Breast epithelium (tissue), 4 donors: ENCODE data around the gene WARS2. TPM values are rescaled to one million over a fixed set of nuclear protein-coding genes. Genes with fewer than 3 reads are reported as not detected.
A peak's percentile ranks its signal among the peaks of the same experiment; 100 is the strongest.

Experiments used
- DNase-seq, 2 donors: peaks; one replicate each; pipeline ENCODE4 v3.0.0-alpha.2; 2019; ENCODE audit warnings: low spot score in 2 of 2
- H3K27ac ChIP-seq, 2 donors: fragments of 200-600 bp; sonication (generic) in 1 of 2; one replicate each; pipeline ENCODE4 v1.5.1; 2016 to 2019; ENCODE audit warnings: mild to moderate bottlenecking in 1 of 2
- H3K27me3 ChIP-seq, 2 donors: fragments of 200-600 bp; sonication (generic) in 1 of 2; one replicate each; pipeline versions ENCODE4 v1.5.1 to v1.6.0; 2017 to 2019; ENCODE audit warnings: control low read depth in 1 of 2, mild to moderate bottlenecking in 1 of 2
- H3K36me3 ChIP-seq: fragments of 200-600 bp; one replicate; pipeline ENCODE4 v1.5.1; 2019
- H3K4me1 ChIP-seq, 2 donors: fragments of 200-600 bp; sonication (generic); one replicate each; pipeline ENCODE4 v1.5.1; 2016 to 2019; ENCODE audit warnings: control low read depth in 1 of 2
- H3K4me3 ChIP-seq, 3 donors: fragments of 200-600 bp; sonication (generic); 1 replicate in 2 of 3; 2 replicates in 1 of 3; pipeline ENCODE4 v1.5.1; 2016 to 2019; ENCODE audit warnings: mild to moderate bottlenecking in 3 of 3, moderate library complexity in 2 of 3
- H3K9me3 ChIP-seq, 2 donors: fragments of 200-600 bp; sonication (generic) in 1 of 2; one replicate each; pipeline ENCODE4 v1.5.1; 2016 to 2019; ENCODE audit warnings: control low read depth in 1 of 2
- POLR2A ChIP-seq: fragments of 450-650 bp; IDR thresholded peaks from one replicate; pipeline ENCODE4 v1.6.1; 2016; ENCODE audit warnings: antibody characterized with exemption, mild to moderate bottlenecking, moderate library complexity
- POLR2AphosphoS5 ChIP-seq, 3 donors: sonication (generic); formaldehyde crosslinking; IDR thresholded peaks; one replicate each; pipeline ENCODE4 v1.6.1; 2017; ENCODE audit warnings: antibody characterized with exemption in 3 of 3
- intact Hi-C: fragments of 100-400 bp; cut with DNase I; formaldehyde crosslinking; loops from one replicate; pipeline ENCODE4 v1.15.1; 2023; ENCODE audit warnings: low total_unique reads
- total RNA-seq, 3 donors: library from RNA; depleted of rRNA; stranded (reverse); fragments of >200 nt; gene quantifications; one replicate each; pipeline ENCODE4 v1.1.0, GENCODE V29; 2016
- TF ChIP-seq, protein P1 (sequence below), 3 donors: fragments of 450-650 bp; IDR thresholded peaks; one replicate each; pipeline ENCODE4 v1.5.1; 2016 to 2017; ENCODE audit warnings: antibody characterized with exemption in 3 of 3, mild to moderate bottlenecking in 3 of 3, moderate library complexity in 3 of 3

WARS2 gene
- 10 to 100 TPM; 21.1 to 26.2 (median 23.3) TPM for total RNA-seq

- Histone ChIP-seq H3K27me3 (no peaks in the 10 kb centered on the region), H3K4me1 (peaks cover 0 to 14% of the 10 kb centered on the region in 2 donors), H3K27ac (peak within 1 kb of the TSS; percentile 97 to 99), H3K9me3 (no peaks in the 10 kb centered on the region), H3K36me3 (no peaks in the 10 kb centered on the region), H3K4me3 (peak within 1 kb of the TSS; percentile 48 to 72 (median 70))
- TF ChIP-seq, protein P1, sequence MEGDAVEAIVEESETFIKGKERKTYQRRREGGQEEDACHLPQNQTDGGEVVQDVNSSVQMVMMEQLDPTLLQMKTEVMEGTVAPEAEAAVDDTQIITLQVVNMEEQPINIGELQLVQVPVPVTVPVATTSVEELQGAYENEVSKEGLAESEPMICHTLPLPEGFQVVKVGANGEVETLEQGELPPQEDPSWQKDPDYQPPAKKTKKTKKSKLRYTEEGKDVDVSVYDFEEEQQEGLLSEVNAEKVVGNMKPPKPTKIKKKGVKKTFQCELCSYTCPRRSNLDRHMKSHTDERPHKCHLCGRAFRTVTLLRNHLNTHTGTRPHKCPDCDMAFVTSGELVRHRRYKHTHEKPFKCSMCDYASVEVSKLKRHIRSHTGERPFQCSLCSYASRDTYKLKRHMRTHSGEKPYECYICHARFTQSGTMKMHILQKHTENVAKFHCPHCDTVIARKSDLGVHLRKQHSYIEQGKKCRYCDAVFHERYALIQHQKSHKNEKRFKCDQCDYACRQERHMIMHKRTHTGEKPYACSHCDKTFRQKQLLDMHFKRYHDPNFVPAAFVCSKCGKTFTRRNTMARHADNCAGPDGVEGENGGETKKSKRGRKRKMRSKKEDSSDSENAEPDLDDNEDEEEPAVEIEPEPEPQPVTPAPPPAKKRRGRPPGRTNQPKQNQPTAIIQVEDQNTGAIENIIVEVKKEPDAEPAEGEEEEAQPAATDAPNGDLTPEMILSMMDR (IDR thresholded peaks at IDR 0.05), result peak in 1 of 3 donors; percentile 6
- TF ChIP-seq POLR2AphosphoS5 (IDR thresholded peaks at IDR 0.05) (peak; percentile 96 to 98 (median 98)), POLR2A (peak; percentile 43)
- DNase-seq, result peak; percentile 92 to 97
- intact Hi-C loops, result no loop called here
Measured at GRCh38 chr1:119140177-119141019, at the start of gene WARS2. WARS2 (minus strand) TSS chr1:119140653; CDS start chr1:119140644, 9 bp downstream.

DNA sequence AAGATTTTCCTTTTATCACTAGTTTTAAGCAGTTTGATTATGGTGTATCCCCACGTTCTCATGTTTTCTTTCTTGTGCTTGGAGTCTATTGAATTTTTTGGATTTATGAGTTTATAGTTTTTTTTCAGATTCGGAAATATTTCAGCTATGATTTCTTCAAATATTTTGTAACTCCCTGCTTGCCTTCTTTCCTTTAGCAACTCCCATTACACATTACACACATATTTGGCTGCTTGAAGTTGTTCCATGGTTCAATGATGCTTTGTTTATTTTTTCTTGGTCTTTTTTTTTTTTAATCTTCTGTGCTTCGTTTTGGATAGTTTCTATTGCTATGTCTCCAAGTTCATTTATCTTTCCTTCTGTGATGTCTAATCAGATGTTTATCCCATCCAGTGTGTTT, 48.5 kb upstream of the WARS2 start:
- Histone ChIP-seq H3K36me3 (no peaks in the 10 kb centered on the region), H3K4me1 (no peaks in the 10 kb centered on the region), H3K27me3 (no peaks in the 10 kb centered on the region), H3K27ac (no peak overlapping the region), H3K4me3 (no peak overlapping the region), H3K9me3 (peaks cover 4 to 5% of the 10 kb centered on the region in 2 donors)
- DNase-seq, result no peak
- intact Hi-C loops, result no loop called here
- TF ChIP-seq POLR2AphosphoS5 (IDR thresholded peaks at IDR 0.05) (no peak), POLR2A (no peak)
- TF ChIP-seq, protein P1 (IDR thresholded peaks at IDR 0.05), result no peak

- Histone ChIP-seq H3K9me3 (peaks cover 4 to 5% of the 10 kb centered on the region in 2 donors), H3K27ac (no peak overlapping the region), H3K4me3 (no peak overlapping the region), H3K36me3 (no peaks in the 10 kb centered on the region), H3K27me3 (no peaks in the 10 kb centered on the region), H3K4me1 (no peaks in the 10 kb centered on the region)
- intact Hi-C loops, result no loop called here
- DNase-seq, result no peak
- TF ChIP-seq POLR2AphosphoS5 (IDR thresholded peaks at IDR 0.05) (no peak), POLR2A (no peak)
- TF ChIP-seq, protein P1 (IDR thresholded peaks at IDR 0.05), result no peak
Measured at GRCh38 chr1:119187416-119187815, 47.0 kb upstream of the WARS2 start.

DNA sequence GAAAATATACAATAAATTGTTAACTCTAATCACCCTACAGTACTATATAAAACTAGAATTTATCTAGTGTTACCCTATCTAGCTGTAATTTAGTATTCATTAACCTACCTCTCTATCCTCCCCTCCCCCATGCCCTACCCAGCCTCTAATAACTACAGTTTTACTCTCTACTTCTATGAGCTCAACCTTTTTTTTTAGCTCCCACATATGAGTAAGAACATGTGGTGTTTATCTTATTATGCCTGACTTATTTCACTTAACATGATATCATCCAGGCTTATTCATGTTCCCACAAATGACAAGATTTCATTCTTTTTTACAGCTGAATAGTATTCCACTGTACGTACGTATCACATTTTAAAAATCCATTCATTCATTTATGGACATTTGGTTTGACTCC, 46.0 kb upstream of the WARS2 start:
- Histone ChIP-seq H3K4me1 (no peaks in the 10 kb centered on the region), H3K36me3 (no peaks in the 10 kb centered on the region), H3K27me3 (no peaks in the 10 kb centered on the region), H3K9me3 (peaks cover 4 to 5% of the 10 kb centered on the region in 2 donors), H3K27ac (no peak overlapping the region), H3K4me3 (no peak overlapping the region)
- intact Hi-C loops, result no loop called here
- no peak for DNase-seq
- no peak for TF ChIP-seq POLR2A
- TF ChIP-seq, protein P1 (IDR thresholded peaks at IDR 0.05), result no peak
- TF ChIP-seq POLR2AphosphoS5 (IDR thresholded peaks at IDR 0.05), result no peak

GRCh38 chr1:119184972-119185371, 44.5 kb upstream of the WARS2 start:
- TF ChIP-seq, protein P1 (IDR thresholded peaks at IDR 0.05), result no peak
- TF ChIP-seq POLR2A (no peak), POLR2AphosphoS5 (IDR thresholded peaks at IDR 0.05) (no peak)
- Histone ChIP-seq H3K27ac (no peak overlapping the region), H3K4me3 (no peak overlapping the region), H3K27me3 (no peaks in the 10 kb centered on the region), H3K36me3 (no peaks in the 10 kb centered on the region), H3K9me3 (peaks cover 4 to 5% of the 10 kb centered on the region in 2 donors), H3K4me1 (no peaks in the 10 kb centered on the region)
- intact Hi-C loops, result no loop called here
- no peak for DNase-seq
